ENCODE measurements around the gene PLCH1. TPM values are rescaled to one million over a fixed set of nuclear protein-coding genes. Genes with fewer than 3 reads are reported as not detected.

Gene PLCH1
- total RNA-seq, 3 donors from 2014 or later, result 4.2 to 13.2 (median 10.2) TPM

DNA sequence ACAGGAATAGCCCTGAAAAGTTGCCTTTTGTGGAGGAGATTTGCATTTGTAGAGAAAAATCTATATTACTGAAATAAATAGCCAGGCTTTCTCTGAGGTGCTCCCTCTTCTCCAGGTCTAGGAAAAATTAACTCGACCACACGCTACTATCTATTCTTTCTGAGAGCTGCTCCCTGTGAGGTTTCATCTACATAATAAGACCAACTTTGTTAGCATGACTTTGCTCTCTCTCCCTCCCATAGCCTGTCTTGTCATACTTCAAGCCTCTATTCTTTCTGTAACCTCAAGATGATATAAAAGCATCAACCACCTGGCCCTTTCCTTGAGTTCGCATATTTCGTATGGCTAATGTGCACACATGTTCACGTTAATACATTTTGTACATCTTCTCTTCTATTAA is 375.6 kb downstream of the PLCH1 start:
- intact Hi-C loops (cut with DNase I, micrococcal nuclease), result no loop called here
- H3K4me1 ChIP-seq (ENCODE audit: low read depth), result no peaks in the 10 kb centered on the region
- no peaks in the 10 kb centered on the region for H3K36me3 ChIP-seq (ENCODE audit: low read depth)
- H3K9me3 ChIP-seq, result peaks cover 8% of the 10 kb centered on the region
- ATAC-seq (no peak), DNase-seq (no peak)
- no peak overlapping the region for H3K4me3 ChIP-seq
- TF ChIP-seq, protein P1, sequence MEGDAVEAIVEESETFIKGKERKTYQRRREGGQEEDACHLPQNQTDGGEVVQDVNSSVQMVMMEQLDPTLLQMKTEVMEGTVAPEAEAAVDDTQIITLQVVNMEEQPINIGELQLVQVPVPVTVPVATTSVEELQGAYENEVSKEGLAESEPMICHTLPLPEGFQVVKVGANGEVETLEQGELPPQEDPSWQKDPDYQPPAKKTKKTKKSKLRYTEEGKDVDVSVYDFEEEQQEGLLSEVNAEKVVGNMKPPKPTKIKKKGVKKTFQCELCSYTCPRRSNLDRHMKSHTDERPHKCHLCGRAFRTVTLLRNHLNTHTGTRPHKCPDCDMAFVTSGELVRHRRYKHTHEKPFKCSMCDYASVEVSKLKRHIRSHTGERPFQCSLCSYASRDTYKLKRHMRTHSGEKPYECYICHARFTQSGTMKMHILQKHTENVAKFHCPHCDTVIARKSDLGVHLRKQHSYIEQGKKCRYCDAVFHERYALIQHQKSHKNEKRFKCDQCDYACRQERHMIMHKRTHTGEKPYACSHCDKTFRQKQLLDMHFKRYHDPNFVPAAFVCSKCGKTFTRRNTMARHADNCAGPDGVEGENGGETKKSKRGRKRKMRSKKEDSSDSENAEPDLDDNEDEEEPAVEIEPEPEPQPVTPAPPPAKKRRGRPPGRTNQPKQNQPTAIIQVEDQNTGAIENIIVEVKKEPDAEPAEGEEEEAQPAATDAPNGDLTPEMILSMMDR (IDR thresholded peaks at IDR 0.05), result no peak

GRCh38 chr3:155368786-155369185 is 376.1 kb downstream of the PLCH1 start:
- no peaks in the 10 kb centered on the region for H3K36me3 ChIP-seq (ENCODE audit: low read depth)
- intact Hi-C loops (cut with DNase I, micrococcal nuclease), result no loop called here
- H3K9me3 ChIP-seq, result peaks cover 8% of the 10 kb centered on the region
- no peaks in the 10 kb centered on the region for H3K4me1 ChIP-seq (ENCODE audit: low read depth)
- TF ChIP-seq, protein P1 (IDR thresholded peaks at IDR 0.05), result no peak
- no peak for DNase-seq
- no peak for ATAC-seq
- no peak overlapping the region for H3K4me3 ChIP-seq

GRCh38 chr3:155367506-155367905 is 377.4 kb downstream of the PLCH1 start:
- Histone ChIP-seq H3K9me3 (peaks cover 8% of the 10 kb centered on the region), H3K4me1 (ENCODE audit: low read depth) (no peaks in the 10 kb centered on the region), H3K4me3 (no peak overlapping the region), H3K36me3 (ENCODE audit: low read depth) (no peaks in the 10 kb centered on the region)
- DNase-seq, result no peak
- intact Hi-C loops (cut with DNase I, micrococcal nuclease), result no loop called here
- ATAC-seq, result no peak
- TF ChIP-seq, protein P1 (IDR thresholded peaks at IDR 0.05), result no peak

DNA sequence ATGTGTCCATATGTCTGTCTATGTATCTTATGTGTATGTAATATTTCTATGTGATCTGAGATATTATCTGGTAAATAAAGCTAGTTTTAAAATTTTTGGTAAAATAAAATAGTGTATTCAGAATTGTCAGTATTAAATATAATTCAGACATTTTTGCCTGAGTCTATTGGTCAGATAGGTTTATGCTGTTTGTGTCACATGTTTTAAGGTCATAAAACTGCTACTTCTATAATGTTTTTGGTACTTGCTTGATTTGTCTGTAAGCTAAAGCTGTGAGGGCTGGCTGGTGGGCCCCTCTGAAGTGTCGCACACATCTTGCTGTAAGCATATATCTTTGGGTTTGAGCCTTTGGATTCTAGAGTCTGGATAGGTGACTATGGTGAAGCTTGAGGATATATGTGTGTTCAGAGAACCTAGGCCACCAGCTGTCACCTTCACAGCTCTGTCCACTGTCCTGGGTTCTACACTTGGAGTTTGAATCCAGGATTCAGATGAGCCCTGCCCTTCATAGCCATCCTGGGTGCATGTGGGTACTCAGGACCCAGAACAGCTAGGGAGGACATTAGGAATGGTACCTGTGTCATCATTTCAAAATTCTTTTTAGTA is 379.6 kb downstream of the PLCH1 start:
- H3K4me3 ChIP-seq, result no peak overlapping the region
- TF ChIP-seq, protein P1 (IDR thresholded peaks at IDR 0.05), result no peak

DNA sequence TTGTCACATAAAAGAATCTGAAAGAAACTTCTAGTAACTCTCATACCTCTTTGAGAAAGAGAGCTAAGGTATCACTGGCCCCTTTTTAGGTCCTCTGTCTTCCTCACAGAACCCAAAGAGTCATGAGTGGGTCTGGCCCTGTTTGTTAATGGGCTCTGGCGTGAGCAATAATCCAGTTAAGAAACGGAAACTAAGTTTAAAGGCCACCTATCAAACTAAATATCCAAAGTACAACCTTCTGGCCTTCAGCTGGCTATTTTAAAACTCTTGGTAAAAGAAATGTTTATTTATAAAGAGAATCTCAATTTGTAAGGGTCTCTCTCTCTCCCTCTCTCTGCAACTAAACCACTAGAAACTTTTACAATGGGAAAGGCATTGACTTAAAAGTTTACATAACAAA is 380.4 kb downstream of the PLCH1 start:
- peaks cover 8% of the 10 kb centered on the region for H3K9me3 ChIP-seq
- H3K4me3 ChIP-seq, result no peak overlapping the region
- TF ChIP-seq, protein P1 (IDR thresholded peaks at IDR 0.05), result no peak
- no peak for DNase-seq
- ATAC-seq, result no peak
- no peaks in the 10 kb centered on the region for H3K4me1 ChIP-seq (ENCODE audit: low read depth)
- intact Hi-C loops (cut with DNase I, micrococcal nuclease), result no loop called here
- H3K36me3 ChIP-seq (ENCODE audit: low read depth), result no peaks in the 10 kb centered on the region

More for the DNA sequence above, 379.6 kb downstream of the PLCH1 start:
- intact Hi-C loops (cut with DNase I, micrococcal nuclease), result no loop called here
- Histone ChIP-seq H3K9me3 (peaks cover 8% of the 10 kb centered on the region), H3K4me1 (ENCODE audit: low read depth) (no peaks in the 10 kb centered on the region), H3K36me3 (ENCODE audit: low read depth) (no peaks in the 10 kb centered on the region)
- DNase-seq (no peak), ATAC-seq (no peak)

GRCh38 chr3:155363690-155364070 is 381.2 kb downstream of the PLCH1 start:
- ATAC-seq, result no peak
- Histone ChIP-seq H3K4me1 (ENCODE audit: low read depth) (no peaks in the 10 kb centered on the region), H3K36me3 (ENCODE audit: low read depth) (no peaks in the 10 kb centered on the region), H3K4me3 (no peak overlapping the region), H3K9me3 (peaks cover 8% of the 10 kb centered on the region)
- TF ChIP-seq, protein P1 (IDR thresholded peaks at IDR 0.05), result no peak
- intact Hi-C loops (cut with DNase I, micrococcal nuclease), result no loop called here
- no peak for DNase-seq

Data from mucosa of descending colon (tissue), 3 donors.